Urothelium cell line (cell line): ENCODE measurements around the gene SRF.

Experiments used
- DNase-seq: peaks from one replicate; pipeline ENCODE4 v3.0.0; 2011; ENCODE audit warnings: low spot score, mixed read lengths
- FAIRE-seq: peaks from 2 replicates; lab custom pipeline; 2011; peaks lifted over from hg19 to GRCh38; lab: Jason Lieb, UNC

The SRF gene

DNA sequence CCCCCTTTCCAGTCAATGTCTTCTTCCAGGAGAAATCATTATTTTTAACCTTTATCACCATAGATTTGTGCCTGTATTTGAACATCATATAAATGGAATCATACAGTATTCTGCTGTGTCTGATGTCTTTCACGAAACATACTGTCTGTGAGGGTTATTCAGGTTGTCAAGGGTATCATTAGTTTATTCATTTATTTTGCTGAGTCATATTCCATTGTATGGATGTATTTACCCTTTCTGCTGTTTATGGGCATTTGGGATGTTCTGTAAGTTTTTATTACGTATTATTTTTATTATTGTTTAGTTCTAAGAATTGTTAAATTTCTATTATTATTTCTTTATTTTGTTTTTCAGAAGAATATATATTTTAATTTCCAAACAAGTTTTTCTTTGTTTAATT lies 36.2 kb downstream of the SRF start:
- DNase-seq (no peak), FAIRE-seq (no peak)

DNA sequence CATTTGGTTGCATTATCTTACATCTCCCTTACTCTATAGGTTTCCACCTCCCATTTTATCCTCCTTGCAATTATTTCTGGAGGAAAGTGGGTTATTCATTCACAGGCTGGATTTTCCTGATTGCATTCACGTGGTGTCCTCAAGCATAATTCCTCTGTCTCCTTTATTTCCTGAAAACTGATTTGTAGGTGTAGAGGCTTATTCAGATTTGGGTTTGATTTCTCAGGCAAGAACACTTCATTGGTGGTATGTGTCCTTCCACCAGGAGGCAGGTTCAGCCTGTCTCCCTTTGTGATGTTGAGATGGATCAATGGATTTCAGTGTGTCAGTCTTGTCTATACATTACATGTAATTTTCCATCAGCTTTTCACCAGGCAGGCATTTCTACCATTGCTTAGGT lies 40.9 kb downstream of the SRF start:
- FAIRE-seq, result no peak

DNA sequence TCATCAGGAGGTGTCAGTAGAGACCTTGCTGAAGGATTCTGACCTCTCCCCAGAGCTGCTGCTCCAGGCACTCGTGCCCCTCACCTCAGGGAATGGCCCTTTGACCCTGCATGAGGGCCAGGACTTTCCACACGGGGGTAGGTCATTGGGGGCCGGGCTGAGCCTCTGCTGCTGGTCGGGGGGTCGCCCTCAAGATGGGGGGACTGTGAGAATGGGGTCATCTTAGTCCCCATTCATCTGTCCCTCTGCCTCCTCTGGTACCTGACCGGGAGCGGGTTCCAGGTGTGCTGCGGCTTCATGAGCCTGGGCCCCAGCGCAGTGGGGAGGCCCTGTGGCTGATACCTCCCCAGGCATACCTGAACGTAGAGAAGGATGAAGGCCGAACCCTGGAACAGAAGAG lies 42.4 kb downstream of the SRF start:
- FAIRE-seq (no peak), DNase-seq (no peak)

More for the DNA sequence above, 40.9 kb downstream of the SRF start:
- no peak for DNase-seq

DNA sequence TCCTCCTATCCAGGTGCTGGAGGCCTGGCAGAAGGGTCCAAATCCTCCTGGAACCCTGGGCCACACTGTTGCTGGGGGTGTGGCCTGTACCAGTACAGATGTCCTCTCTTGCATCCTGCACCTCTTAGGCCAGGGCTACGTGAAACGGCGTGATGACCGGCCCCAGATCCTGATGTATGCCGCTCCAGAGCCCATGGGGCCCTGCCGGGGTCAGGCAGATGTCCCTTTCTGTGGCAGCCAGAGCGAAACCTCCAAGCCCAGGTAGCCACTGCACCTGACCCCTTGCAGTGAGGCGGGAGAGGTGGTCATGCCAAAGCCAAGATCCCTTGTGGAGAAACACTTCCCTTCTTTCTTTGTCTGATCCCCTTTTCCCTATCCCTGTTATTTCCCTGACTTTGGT lies 44.0 kb downstream of the SRF start:
- DNase-seq, result no peak
- FAIRE-seq, result no peak

DNA sequence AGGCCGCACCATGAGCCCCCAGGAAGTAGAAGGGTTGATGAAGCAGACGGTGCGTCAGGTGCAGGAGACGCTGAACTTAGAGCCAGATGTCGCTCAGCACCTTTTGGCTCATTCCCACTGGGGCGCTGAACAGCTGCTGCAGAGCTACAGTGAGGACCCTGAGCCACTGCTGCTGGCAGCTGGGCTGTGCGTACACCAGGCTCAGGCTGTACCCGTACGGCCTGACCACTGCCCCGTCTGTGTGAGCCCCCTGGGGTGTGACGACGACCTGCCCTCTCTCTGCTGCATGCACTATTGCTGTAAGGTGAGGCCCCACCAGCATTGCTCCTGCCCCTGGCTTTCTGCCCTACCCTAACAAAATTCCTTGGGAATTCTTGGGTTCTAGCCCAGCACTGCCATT lies 45.1 kb downstream of the SRF start:
- FAIRE-seq, result no peak
- DNase-seq, result no peak

DNA sequence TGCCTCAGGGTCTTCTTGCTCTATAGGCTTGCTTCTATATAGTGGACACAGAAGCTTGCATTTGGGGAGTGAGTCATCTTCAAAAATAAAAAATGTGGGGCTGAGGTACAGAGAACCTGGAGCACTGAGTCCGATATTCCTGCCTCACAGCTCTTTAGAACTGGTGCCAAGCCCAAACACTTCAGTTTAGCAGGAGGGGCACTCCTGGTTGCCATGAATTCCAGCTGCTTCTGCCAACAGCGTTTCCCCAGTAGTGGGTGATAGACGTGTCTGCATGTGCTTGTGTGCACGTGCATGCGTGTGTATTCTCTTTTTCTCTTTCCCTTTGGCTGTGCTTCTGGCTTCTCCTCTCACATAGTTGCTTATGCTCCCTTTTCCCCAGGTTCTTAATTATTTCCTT lies 46.3 kb downstream of the SRF start:
- DNase-seq, result no peak
- FAIRE-seq, result no peak

DNA sequence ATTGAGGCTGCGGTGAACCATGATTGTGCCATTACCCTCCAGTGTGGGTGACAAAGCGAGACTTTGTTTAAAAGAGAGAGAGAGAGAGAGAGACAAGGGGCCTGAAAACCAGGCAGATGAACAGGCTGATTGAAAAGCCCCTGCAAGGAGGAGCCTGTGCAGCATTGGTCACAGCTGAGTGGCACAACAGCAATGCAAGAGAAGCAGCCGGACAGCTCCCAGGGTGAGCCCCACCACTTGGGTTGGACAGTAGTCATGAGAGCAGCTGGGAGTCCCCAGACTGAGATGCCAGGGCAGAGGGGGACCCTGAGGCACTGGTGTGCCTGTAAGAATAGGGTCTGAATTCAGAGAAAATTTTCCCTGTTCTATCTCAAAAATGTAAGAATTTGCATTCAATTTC lies 48.0 kb downstream of the SRF start:
- no peak for FAIRE-seq
- DNase-seq, result no peak

DNA sequence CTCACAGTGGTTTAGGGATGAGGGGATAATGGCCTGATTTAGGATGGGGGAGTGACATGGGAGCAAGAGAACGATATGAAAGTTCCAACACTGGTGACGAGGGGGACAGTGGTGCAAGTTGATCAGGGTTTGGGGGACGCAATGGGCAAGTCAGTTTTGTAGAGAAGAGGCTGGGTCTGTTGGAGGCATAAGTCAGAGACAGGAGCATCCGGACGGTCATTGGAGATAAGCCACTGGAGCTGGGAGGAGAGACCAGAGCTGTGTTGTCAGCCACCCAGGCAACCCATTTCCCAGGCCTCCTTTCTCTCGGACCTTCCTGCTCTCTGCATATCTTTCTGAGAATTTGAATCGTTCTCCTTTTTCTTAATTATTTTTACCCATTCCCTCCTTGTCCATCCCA lies 48.7 kb downstream of the SRF start:
- FAIRE-seq (no peak), DNase-seq (no peak)

DNA sequence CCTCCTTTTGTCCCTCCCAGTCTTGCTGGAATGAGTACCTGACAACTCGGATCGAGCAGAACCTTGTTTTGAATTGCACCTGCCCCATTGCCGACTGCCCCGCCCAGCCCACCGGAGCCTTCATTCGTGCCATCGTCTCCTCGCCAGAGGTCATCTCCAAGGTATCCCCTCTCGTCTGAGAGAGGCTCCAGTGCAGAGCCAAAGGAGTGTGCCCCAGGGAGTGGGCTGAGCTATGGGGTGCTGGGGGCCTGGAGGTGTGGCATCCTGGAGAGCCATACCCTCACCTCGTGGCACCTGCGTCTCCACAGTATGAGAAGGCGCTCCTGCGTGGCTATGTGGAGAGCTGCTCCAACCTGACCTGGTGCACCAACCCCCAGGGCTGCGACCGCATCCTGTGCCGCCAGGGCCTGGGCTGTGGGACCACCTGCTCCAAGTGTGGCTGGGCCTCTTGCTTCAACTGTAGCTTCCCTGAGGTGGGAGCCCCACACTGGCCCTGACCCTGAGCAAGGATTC lies 49.4 kb downstream of the SRF start:
- FAIRE-seq (no peak), DNase-seq (no peak)

DNA sequence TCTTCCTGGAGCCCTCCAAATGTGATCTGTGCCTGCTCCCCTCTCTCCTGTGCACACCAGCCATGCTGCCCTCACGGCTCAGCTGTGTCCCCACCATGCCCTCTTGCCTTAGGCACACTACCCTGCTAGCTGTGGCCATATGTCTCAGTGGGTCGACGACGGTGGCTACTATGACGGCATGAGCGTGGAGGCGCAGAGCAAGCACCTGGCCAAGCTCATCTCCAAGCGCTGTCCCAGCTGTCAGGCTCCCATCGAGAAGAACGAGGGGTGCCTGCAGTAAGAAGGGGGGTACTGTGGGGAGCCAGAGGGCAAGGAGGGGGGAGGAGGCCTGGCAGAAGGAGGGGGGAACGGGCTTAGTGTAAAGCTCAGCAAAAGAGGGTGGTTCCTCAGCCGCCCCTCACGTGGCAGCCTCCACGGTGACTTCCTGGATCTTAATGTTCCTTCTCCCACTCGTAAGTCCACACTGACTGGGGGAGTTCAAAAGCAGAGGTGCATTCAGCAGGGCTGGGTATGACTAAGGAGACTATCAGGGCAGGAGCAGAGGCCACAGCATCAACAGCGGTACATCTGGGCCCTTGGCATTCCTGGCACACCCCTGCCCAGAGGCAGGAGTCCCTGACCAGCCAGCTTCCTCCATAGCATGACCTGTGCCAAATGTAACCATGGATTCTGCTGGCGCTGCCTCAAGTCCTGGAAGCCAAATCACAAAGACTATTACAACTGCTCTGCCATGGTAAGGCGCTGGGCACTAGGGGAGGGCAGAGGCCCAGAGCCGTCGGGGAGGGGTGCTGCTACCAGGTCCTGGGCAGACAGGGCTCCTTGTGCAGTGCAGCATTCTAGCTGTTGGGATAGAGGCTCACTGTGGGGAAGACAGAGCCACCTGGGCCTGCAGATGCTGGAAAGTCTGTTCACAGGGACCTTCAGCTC lies 50.2 kb downstream of the SRF start:
- no peak for DNase-seq
- no peak for FAIRE-seq

DNA sequence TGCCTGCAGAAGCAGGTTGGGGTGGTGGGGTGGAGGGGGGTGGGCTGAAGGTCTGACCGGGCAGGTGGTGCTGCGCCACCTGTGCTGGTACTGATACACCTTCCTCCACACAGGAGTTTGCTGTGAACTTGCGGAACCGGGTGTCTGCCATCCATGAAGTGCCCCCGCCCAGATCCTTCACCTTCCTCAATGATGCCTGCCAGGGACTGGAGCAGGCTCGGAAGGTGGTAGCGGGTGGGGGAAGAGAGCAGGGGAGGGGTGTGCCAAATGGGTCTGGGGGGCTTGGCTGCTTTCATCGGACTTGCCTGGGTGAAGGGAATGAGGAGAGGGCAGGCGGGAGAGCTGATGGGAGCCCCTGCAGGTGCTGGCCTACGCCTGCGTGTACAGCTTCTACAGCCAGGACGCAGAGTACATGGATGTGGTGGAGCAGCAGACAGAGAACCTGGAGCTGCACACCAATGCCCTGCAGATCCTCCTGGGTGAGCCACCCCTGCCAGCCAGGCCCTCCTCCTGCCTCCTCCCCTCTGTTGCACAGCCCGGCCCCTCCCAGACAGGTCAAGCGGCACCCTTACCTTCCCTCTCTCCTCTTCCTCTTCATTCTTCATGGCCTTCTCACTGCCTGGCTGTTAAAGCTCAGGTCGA lies 51.5 kb downstream of the SRF start:
- FAIRE-seq (no peak), DNase-seq (no peak)

DNA sequence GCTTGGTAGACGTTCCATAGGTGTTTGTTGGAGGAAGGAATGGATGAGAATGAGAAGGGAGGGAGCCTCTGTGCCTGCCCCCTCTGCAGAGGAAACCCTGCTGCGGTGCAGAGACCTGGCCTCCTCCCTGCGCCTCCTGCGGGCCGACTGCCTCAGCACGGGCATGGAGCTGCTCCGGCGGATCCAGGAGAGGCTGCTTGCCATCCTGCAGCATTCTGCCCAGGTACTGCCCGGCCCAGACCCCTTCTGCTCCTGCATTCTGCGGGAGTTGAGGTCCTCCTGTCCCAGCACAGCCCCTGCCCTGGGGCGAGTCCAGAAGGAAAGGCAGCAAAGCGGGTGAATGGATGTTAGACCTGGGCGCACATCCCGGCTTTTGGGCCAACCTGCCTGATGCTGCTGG lies 52.1 kb downstream of the SRF start:
- DNase-seq (no peak), FAIRE-seq (no peak)

DNA sequence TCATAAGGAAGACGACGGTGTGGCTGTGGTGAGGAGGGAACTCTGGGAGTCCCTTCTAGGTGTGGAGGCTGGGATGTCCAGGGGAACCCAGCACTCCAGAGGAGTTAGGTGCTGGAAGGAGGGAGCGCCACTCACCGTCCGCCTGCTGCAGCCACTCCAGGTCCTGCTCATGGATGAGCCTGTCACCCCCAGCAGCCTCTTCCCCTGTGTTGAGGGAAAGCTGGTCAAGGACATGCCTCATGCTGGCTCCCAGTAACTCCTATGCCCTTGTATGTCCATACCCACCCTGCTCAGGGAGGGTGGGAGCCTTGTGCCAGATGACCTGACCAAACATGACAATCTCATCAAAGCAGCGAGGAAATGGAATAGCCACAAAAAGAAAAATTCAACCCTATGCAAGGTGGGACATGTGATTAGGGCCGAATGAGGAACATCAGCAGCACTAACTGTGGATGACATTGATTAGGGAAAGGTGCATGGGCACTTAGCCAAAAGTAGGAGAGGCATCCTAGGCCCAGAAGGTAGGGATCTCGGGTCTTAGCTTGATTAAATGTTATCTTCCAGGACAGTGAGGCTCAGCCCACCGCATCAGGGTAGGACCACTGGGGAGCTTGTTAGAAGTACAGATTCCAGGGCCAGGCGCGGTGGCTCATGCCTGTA lies 55.3 kb downstream of the SRF start:
- DNase-seq (no peak), FAIRE-seq (no peak)

DNA sequence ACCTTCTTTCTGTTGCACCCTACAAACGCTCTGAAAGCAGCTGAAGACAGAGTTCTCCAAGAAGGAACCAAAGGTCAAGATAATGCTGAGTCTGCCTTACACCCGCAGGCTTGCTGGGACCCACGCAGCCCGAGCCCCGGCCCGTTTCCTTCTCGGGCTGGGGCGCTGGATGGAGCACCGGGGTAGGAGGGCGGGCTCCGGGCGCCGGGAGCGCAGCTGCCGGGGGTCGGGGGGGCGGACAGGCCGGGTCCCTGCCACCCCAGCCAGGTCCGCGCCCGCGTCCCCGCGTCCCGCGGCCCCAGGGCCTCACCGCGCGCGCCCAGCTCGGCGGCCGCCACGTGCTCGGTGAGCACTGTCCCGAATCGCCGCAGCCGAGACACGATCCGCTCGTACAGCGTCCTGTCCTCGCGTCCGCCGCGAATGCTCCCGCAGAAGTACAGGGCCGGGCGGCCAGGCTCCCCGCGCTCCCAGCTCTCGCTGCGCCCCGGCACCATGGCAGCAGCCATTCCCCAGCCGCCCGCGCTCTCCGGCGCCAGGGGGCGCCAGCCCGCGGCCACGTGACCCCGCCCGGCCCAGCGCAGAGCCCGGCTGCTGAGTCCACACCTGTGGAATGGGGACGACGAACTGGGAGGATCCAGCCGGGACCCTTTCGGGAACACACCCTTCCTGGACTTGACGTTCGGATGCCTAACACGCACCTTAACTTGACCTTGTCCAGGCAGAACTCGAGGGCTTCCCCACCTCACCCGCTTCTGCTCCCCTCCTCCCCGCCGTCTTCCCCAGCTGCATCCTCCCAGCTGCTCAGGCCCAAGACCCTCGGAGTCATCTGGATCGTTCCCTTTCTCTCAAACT lies 58.1 kb downstream of the SRF start, which contains the start of gene DNPH1:
Gene DNPH1, minus strand, starts transcription at position 531 of the 852 bp plus-strand sequence. Its CDS starts 25 bp downstream, at position 506.
- FAIRE-seq, result no peak
- DNase-seq, result peak; percentile 92

DNA sequence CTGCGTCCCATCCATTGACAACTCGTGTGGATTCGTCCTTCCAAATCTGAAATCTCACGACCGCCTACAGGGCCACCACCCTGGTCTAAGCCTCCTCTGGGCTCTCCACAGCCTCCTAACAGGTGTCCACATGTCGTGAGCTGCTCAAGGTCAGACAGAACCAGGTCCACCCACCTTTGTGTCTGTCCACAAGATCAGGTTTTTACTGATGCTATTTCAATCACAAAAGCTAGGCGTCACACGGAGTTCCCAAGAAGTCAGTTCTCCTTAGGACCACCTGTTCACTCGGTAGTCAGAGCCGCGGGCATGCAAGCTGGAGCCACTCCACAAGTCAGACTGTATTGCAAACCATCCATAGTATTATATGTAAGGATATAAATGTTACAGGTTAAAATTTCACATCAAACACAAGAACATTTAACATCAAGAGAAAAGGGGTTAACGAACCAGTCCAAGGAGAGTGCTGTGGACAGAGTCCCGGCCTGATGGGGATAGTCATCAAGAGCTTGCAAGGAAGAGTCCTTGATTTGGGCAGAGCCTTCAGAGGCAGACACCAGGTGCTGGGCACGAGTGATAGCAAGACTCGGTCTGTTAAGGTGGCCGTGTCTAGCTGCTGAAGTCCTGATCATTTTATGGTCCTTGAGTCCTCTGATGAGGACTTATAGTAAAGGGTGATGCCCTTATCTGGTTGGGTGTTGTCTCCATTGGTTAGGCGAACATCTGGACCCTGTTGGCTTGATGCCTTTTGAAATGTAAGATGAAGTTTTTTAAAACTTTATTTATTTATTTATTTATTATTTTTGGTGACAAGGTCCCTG lies 58.9 kb downstream of the SRF start:
- no peak for FAIRE-seq
- DNase-seq, result no peak

DNA sequence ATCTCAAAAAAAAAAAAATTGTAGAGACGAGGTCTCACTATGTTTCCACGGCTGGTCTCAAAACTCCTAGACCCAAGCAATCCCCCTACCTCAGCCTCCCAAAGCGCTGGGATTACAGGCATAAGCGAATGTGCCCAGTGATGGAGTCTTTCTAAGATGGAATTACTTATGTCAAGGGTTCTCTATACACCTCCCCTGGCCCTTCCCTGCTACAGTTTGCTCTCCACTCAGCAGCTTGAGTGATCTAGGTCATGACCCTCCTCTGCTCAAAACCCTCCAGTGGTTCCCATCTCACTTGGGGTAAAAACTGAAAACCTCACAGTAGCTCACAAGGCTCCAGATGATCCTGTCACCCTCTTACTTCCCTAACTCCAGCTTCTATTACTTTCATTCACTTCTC lies 60.0 kb downstream of the SRF start:
- FAIRE-seq (no peak), DNase-seq (no peak)
